Measurements from ENCODE around the gene CLDN25. TPM values are rescaled to one million over a fixed set of nuclear protein-coding genes. Genes with fewer than 3 reads are reported as not detected.

The CLDN25 gene
- total RNA-seq, 4 donors from 2014 or later, result not detected

GRCh38 chr11:113808931-113809330, 29.3 kb downstream of the CLDN25 start:
- WGBS, 2 donors, result 48% methylated on average over 2 of the region's 2 CpGs

GRCh38 chr11:113814181-113814580, 34.6 kb downstream of the CLDN25 start:
- intact Hi-C loops (cut with DNase I; ENCODE audit: low total_unique reads), result no loop called here
- no peak for DNase-seq (ENCODE audit: low spot score in 2 of 2)
- no peak for TF ChIP-seq POLR2A (IDR thresholded peaks at IDR 0.05)
- TF ChIP-seq CTCF (IDR thresholded peaks at IDR 0.05), result no peak
- H3K4me3 ChIP-seq (ENCODE audit: low read depth, poor library complexity, severe bottlenecking), result no peak overlapping the region

More at GRCh38 chr11:113808931-113809330, 29.3 kb downstream of the CLDN25 start:
- TF ChIP-seq POLR2A (IDR thresholded peaks at IDR 0.05) (no peak), CTCF (IDR thresholded peaks at IDR 0.05) (no peak)
- intact Hi-C loops (cut with DNase I; ENCODE audit: low total_unique reads), result no loop called here
- no peak overlapping the region for H3K4me3 ChIP-seq (ENCODE audit: low read depth, poor library complexity, severe bottlenecking)
- DNase-seq (ENCODE audit: low spot score in 2 of 2), result peak in 1 of 2 donors; percentile 20

- 96 to 100% methylated on average over 1 of the region's 1 CpG for WGBS, 2 donors
- intact Hi-C loops (cut with DNase I; ENCODE audit: low total_unique reads), result no loop called here
These were observed 37.6 kb downstream of the CLDN25 start for GRCh38 chr11:113817162-113817561.

GRCh38 chr11:113817626-113818025, 38.0 kb downstream of the CLDN25 start:
- 75 to 88% methylated on average over 6 of the region's 6 CpGs for WGBS, 2 donors
- TF ChIP-seq POLR2A (IDR thresholded peaks at IDR 0.05) (no peak), CTCF (IDR thresholded peaks at IDR 0.05) (no peak)
- DNase-seq (ENCODE audit: low spot score in 2 of 2), result peak in 1 of 2 donors; percentile 67
- no peak overlapping the region for H3K4me3 ChIP-seq (ENCODE audit: low read depth, poor library complexity, severe bottlenecking)
- intact Hi-C loops (cut with DNase I; ENCODE audit: low total_unique reads), result no loop called here

More at GRCh38 chr11:113817162-113817561, 37.6 kb downstream of the CLDN25 start:
- H3K4me3 ChIP-seq (ENCODE audit: low read depth, poor library complexity, severe bottlenecking), result no peak overlapping the region
- no peak for DNase-seq (ENCODE audit: low spot score in 2 of 2)
- TF ChIP-seq POLR2A (IDR thresholded peaks at IDR 0.05) (no peak), CTCF (IDR thresholded peaks at IDR 0.05) (no peak)

- peak in 1 of 2 donors; percentile 17 for DNase-seq (ENCODE audit: low spot score in 2 of 2)
- intact Hi-C loops (cut with DNase I; ENCODE audit: low total_unique reads), result no loop called here
- TF ChIP-seq CTCF (IDR thresholded peaks at IDR 0.05) (no peak), POLR2A (IDR thresholded peaks at IDR 0.05) (no peak)
- 96 to 97% methylated on average over 3 of the region's 3 CpGs for WGBS, 2 donors
- H3K4me3 ChIP-seq (ENCODE audit: low read depth, poor library complexity, severe bottlenecking), result no peak overlapping the region
These were observed 38.8 kb downstream of the CLDN25 start for GRCh38 chr11:113818426-113818825.

GRCh38 chr11:113827477-113827876, 47.9 kb downstream of the CLDN25 start:
- 94 to 96% methylated on average over 3 of the region's 3 CpGs for WGBS, 2 donors
- TF ChIP-seq POLR2A (IDR thresholded peaks at IDR 0.05) (no peak), CTCF (IDR thresholded peaks at IDR 0.05) (no peak)
- H3K4me3 ChIP-seq (ENCODE audit: low read depth, poor library complexity, severe bottlenecking), result no peak overlapping the region
- intact Hi-C loops (cut with DNase I; ENCODE audit: low total_unique reads), result no loop called here
- no peak for DNase-seq (ENCODE audit: low spot score in 2 of 2)
